Measurements from ENCODE around the gene TMEM101.
"Not testable (repeated sequence)": the region's sequence is repeated elsewhere in the genome, so short reads cannot be mapped to it uniquely, and the experiment has no call there.

The TMEM101 gene

DNA sequence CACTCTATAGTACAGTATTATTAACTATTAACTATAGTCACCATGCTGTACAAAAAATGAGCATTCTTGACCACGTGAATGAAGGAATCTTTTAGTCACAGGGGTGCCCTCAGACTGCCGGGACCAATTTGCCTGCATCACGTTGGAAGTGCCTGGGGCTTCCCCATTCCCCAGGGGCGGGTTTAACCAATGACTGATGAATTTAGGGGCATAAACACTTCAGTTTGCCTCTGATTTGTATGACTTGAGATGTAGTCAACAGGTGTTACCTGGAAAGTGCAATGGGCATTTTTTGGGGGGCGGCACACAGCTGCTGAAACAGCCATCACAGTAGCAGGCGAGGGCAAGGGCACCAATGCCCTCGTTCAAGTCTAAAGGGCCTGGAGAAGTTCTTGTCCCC lies 52.3 kb downstream of the TMEM101 start:
- H2AFZ ChIP-seq (ENCODE audit: low read length): no peak overlapping the region
- H3K79me2 ChIP-seq (ENCODE audit: insufficient read depth, low read length): no peaks in the 10 kb centered on the region
- no peaks in the 10 kb centered on the region for H3K27me3 ChIP-seq (ENCODE audit: insufficient read depth, low read length, poor library complexity, severe bottlenecking)
- H3F3A ChIP-seq (ENCODE audit: low read depth): no peaks in the 10 kb centered on the region
- H3K4me3 ChIP-seq (ENCODE audit: low read length, poor library complexity, severe bottlenecking): no peak overlapping the region
- no peaks in the 10 kb centered on the region for H3K9me2 ChIP-seq (replicated peaks; ENCODE audit: low read depth, low read length)
- H3K9ac ChIP-seq (ENCODE audit: low read depth, low read length, poor library complexity, severe bottlenecking): no peak overlapping the region
- no peak overlapping the region for H3K4me2 ChIP-seq (ENCODE audit: low read depth, low read length, poor library complexity, severe bottlenecking)
- no peaks in the 10 kb centered on the region for H3K9me3 ChIP-seq (ENCODE audit: insufficient read depth, low read depth, low read length)
- TF ChIP-seq EZH2phosphoT487 (IDR thresholded peaks at IDR 0.05; ENCODE audit: borderline replicate concordance): no peak
- TF ChIP-seq, protein P1, sequence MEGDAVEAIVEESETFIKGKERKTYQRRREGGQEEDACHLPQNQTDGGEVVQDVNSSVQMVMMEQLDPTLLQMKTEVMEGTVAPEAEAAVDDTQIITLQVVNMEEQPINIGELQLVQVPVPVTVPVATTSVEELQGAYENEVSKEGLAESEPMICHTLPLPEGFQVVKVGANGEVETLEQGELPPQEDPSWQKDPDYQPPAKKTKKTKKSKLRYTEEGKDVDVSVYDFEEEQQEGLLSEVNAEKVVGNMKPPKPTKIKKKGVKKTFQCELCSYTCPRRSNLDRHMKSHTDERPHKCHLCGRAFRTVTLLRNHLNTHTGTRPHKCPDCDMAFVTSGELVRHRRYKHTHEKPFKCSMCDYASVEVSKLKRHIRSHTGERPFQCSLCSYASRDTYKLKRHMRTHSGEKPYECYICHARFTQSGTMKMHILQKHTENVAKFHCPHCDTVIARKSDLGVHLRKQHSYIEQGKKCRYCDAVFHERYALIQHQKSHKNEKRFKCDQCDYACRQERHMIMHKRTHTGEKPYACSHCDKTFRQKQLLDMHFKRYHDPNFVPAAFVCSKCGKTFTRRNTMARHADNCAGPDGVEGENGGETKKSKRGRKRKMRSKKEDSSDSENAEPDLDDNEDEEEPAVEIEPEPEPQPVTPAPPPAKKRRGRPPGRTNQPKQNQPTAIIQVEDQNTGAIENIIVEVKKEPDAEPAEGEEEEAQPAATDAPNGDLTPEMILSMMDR (conservative IDR thresholded peaks at IDR 0.05; ENCODE audit: low read length): no peak
- no peaks in the 10 kb centered on the region for H3K4me1 ChIP-seq (ENCODE audit: insufficient read depth, low read length, poor library complexity, severe bottlenecking)
- H4K20me1 ChIP-seq (ENCODE audit: insufficient read depth, low read length, poor library complexity, severe bottlenecking): no peaks in the 10 kb centered on the region
- no peaks in the 10 kb centered on the region for H3K36me3 ChIP-seq (ENCODE audit: insufficient read depth, low read length)

DNA sequence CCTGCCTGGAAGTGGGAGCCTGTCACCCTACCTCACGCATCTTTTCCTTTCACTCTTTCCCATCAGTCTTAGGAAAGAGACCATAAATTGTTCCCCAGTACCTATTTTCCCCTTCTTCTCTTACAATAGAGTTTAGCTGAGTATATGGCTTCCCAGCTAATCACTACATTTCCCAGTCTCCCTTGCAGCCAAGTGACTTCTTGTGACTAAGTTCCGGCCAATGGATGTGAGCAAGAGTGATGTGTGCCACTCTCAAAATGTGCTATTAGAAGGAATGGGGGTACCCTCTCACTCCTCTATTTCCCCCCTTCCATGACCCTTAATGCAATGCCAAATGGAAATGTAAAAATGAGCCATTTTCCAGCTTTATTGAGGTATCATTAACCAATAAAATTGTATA lies 52.8 kb downstream of the TMEM101 start:
- no peaks in the 10 kb centered on the region for H3K9me3 ChIP-seq (ENCODE audit: insufficient read depth, low read depth, low read length)
- no peak overlapping the region for H3K9ac ChIP-seq (ENCODE audit: low read depth, low read length, poor library complexity, severe bottlenecking)
- H3F3A ChIP-seq (ENCODE audit: low read depth): no peaks in the 10 kb centered on the region
- no peaks in the 10 kb centered on the region for H3K36me3 ChIP-seq (ENCODE audit: insufficient read depth, low read length)
- no peak overlapping the region for H2AFZ ChIP-seq (ENCODE audit: low read length)
- H3K9me2 ChIP-seq (replicated peaks; ENCODE audit: low read depth, low read length): no peaks in the 10 kb centered on the region
- H3K4me3 ChIP-seq (ENCODE audit: low read length, poor library complexity, severe bottlenecking): no peak overlapping the region
- H3K4me1 ChIP-seq (ENCODE audit: insufficient read depth, low read length, poor library complexity, severe bottlenecking): no peaks in the 10 kb centered on the region
- no peak for TF ChIP-seq EZH2phosphoT487 (IDR thresholded peaks at IDR 0.05; ENCODE audit: borderline replicate concordance)
- TF ChIP-seq, protein P1 (conservative IDR thresholded peaks at IDR 0.05; ENCODE audit: low read length): no peak
- H4K20me1 ChIP-seq (ENCODE audit: insufficient read depth, low read length, poor library complexity, severe bottlenecking): no peaks in the 10 kb centered on the region
- no peak overlapping the region for H3K4me2 ChIP-seq (ENCODE audit: low read depth, low read length, poor library complexity, severe bottlenecking)
- H3K27me3 ChIP-seq (ENCODE audit: insufficient read depth, low read length, poor library complexity, severe bottlenecking): no peaks in the 10 kb centered on the region
- H3K79me2 ChIP-seq (ENCODE audit: insufficient read depth, low read length): no peaks in the 10 kb centered on the region

DNA sequence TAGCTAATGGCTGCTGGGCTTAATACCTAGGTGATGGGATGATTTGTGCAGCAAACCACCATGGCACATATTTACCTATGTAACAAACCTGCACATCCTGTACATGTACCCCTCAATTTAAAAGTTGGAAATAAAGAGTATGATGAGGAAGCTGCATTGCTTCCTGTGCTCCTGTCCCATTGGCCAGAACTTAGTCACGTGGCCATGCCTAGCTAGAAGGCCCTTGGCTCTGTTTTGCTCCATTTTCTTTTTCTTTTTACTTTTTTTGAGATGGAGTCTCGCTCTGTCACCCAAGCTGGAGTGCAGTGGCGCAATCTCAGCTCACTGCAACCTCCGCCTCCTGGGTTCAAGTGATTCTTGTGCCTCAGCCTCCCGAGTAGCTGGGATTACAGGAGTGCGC lies 53.5 kb downstream of the TMEM101 start:
- H3K36me3 ChIP-seq (ENCODE audit: insufficient read depth, low read length); H3K9me3 ChIP-seq (ENCODE audit: insufficient read depth, low read depth, low read length); H4K20me1 ChIP-seq (ENCODE audit: insufficient read depth, low read length, poor library complexity, severe bottlenecking); H3F3A ChIP-seq (ENCODE audit: low read depth); H3K4me3 ChIP-seq (ENCODE audit: low read length, poor library complexity, severe bottlenecking); H3K79me2 ChIP-seq (ENCODE audit: insufficient read depth, low read length); H3K27me3 ChIP-seq (ENCODE audit: insufficient read depth, low read length, poor library complexity, severe bottlenecking); H3K9me2 ChIP-seq (replicated peaks; ENCODE audit: low read depth, low read length); H3K4me2 ChIP-seq (ENCODE audit: low read depth, low read length, poor library complexity, severe bottlenecking); H2AFZ ChIP-seq (ENCODE audit: low read length); H3K9ac ChIP-seq (ENCODE audit: low read depth, low read length, poor library complexity, severe bottlenecking); H3K4me1 ChIP-seq (ENCODE audit: insufficient read depth, low read length, poor library complexity, severe bottlenecking): not testable (repeated sequence)
